H9 (cell line): Measurements from ENCODE around the gene TRAF2. TPM values are rescaled to one million over a fixed set of nuclear protein-coding genes. Genes with fewer than 3 reads are reported as not detected.

Source experiments
- DNase-seq: peaks from one replicate; pipeline ENCODE4 v3.0.0-alpha.2; 2017
- H2AFZ ChIP-seq: one replicate; pipeline ENCODE4 v1.6.1; 2013; ENCODE audit warnings: mild to moderate bottlenecking, low read length, control low read depth, moderate library complexity
- H2AK5ac ChIP-seq: 2 replicates; pipeline ENCODE4 v1.6.1; 2013; ENCODE audit warnings: low read length, control low read depth, mixed read lengths; ENCODE audit not compliant: insufficient read length
- H2BK120ac ChIP-seq: one replicate; pipeline ENCODE4 v1.6.1; 2013; ENCODE audit warnings: low read depth, mild to moderate bottlenecking, low read length, control low read depth, inconsistent platforms; ENCODE audit not compliant: poor library complexity, severe bottlenecking
- H2BK12ac ChIP-seq: 2 replicates; pipeline ENCODE4 v1.6.1; 2013; ENCODE audit warnings: low read length, control low read depth, mixed read lengths, low read depth; ENCODE audit not compliant: insufficient read length
- H2BK15ac ChIP-seq: 2 replicates; pipeline ENCODE4 v1.6.1; 2013; ENCODE audit warnings: low read depth, low read length, control low read depth
- H2BK20ac ChIP-seq: one replicate; pipeline ENCODE4 v1.6.1; 2013; ENCODE audit warnings: low read depth, mild to moderate bottlenecking, low read length, control low read depth, inconsistent platforms; ENCODE audit not compliant: poor library complexity, severe bottlenecking
- H2BK5ac ChIP-seq: 2 replicates; pipeline ENCODE4 v1.6.1; 2013; ENCODE audit warnings: low read length, control low read depth, mixed read lengths; ENCODE audit not compliant: insufficient read length
- H3K14ac ChIP-seq: 2 replicates; pipeline ENCODE4 v1.6.1; 2013; ENCODE audit warnings: low read length, control low read depth; ENCODE audit not compliant: insufficient read depth
- H3K18ac ChIP-seq: 2 replicates; pipeline ENCODE4 v1.6.1; 2013; ENCODE audit warnings: low read depth, mild to moderate bottlenecking, mixed read lengths, low read length, control low read depth; ENCODE audit not compliant: insufficient read length
- H3K23ac ChIP-seq: 2 replicates; pipeline ENCODE4 v1.6.1; 2013; ENCODE audit warnings: low read length, control low read depth, mixed read lengths, low read depth; ENCODE audit not compliant: insufficient read length
- H3K23me2 ChIP-seq: 2 replicates; pipeline ENCODE4 v1.6.1; 2013; ENCODE audit warnings: low read depth, mild to moderate bottlenecking, mixed read lengths, low read length, control low read depth; ENCODE audit not compliant: insufficient read length, poor library complexity, severe bottlenecking
- H3K27ac ChIP-seq: 2 replicates; pipeline ENCODE4 v1.5.1; 2013; ENCODE audit warnings: low read length, control low read depth, mixed read lengths, low read depth; ENCODE audit not compliant: insufficient read length
- H3K27me3 ChIP-seq: 2 replicates; pipeline ENCODE4 v1.6.1; 2013; ENCODE audit warnings: low read length, control low read depth, inconsistent platforms; ENCODE audit not compliant: insufficient read depth
- H3K4ac ChIP-seq: 2 replicates; pipeline ENCODE4 v1.6.1; 2013; ENCODE audit warnings: low read depth, mild to moderate bottlenecking, control low read depth, inconsistent platforms, low read length, moderate library complexity
- H3K4me1 ChIP-seq: 2 replicates; pipeline ENCODE4 v1.6.1; 2013; ENCODE audit warnings: low read length, control low read depth, inconsistent platforms; ENCODE audit not compliant: insufficient read depth
- H3K4me2 ChIP-seq: 2 replicates; pipeline ENCODE4 v1.6.1; 2013; ENCODE audit warnings: low read length, control low read depth, mixed read lengths; ENCODE audit not compliant: insufficient read length, insufficient read depth
- H3K56ac ChIP-seq: 2 replicates; pipeline ENCODE4 v1.6.1; 2013; ENCODE audit warnings: low read depth, mild to moderate bottlenecking, mixed read lengths, low read length, control low read depth; ENCODE audit not compliant: insufficient read length
- H3K79me1 ChIP-seq: 2 replicates; pipeline ENCODE4 v1.6.1; 2013; ENCODE audit warnings: low read depth, mild to moderate bottlenecking, moderate library complexity, low read length, control low read depth, inconsistent platforms; ENCODE audit not compliant: insufficient read depth, poor library complexity, severe bottlenecking
- H3K79me2 ChIP-seq: 2 replicates; pipeline ENCODE4 v1.6.1; 2013; ENCODE audit warnings: low read length, control low read depth, inconsistent platforms; ENCODE audit not compliant: insufficient read depth
- H3K9ac ChIP-seq: 2 replicates; pipeline ENCODE4 v1.6.1; 2013; ENCODE audit warnings: low read length, control low read depth, mixed read lengths; ENCODE audit not compliant: insufficient read length; ENCODE audit errors: extremely low read depth
- H3K9me3 ChIP-seq: one replicate; pipeline ENCODE4 v1.6.1; 2013; ENCODE audit warnings: low read depth, low read length, inconsistent platforms; ENCODE audit not compliant: control insufficient read depth
- H3T11ph ChIP-seq: one replicate; pipeline ENCODE4 v1.6.1; 2013; ENCODE audit warnings: mild to moderate bottlenecking, low read length, control low read depth, inconsistent platforms
- H4K20me1 ChIP-seq: one replicate; pipeline ENCODE4 v1.6.1; 2013; ENCODE audit not compliant: control insufficient read depth, insufficient read length, insufficient read depth
- H4K5ac ChIP-seq: 2 replicates; pipeline ENCODE4 v1.6.1; 2013; ENCODE audit warnings: low read depth, mild to moderate bottlenecking, mixed read lengths, low read length, control low read depth; ENCODE audit not compliant: insufficient read length
- H4K8ac ChIP-seq: replicated peaks from 2 replicates; pipeline ENCODE4 v1.6.1; 2013; ENCODE audit warnings: low read length, control low read depth, mixed read lengths, low read depth; ENCODE audit not compliant: insufficient read length
- H4K91ac ChIP-seq: 2 replicates; pipeline ENCODE4 v1.6.1; 2013; ENCODE audit warnings: low read depth, mild to moderate bottlenecking, moderate library complexity, mixed read lengths, low read length, control low read depth; ENCODE audit not compliant: insufficient read length
- H3K27ac Mint-ChIP-seq, 3 experiments: 2 replicates in 2 of 3; 3 replicates in 1 of 3; pipeline ENCODE4 v1.8.0; 2020 to 2021; ENCODE audit warnings: mixed read lengths in 3 of 3, mild to moderate bottlenecking in 1 of 3, moderate library complexity in 1 of 3
- H3K27me3 Mint-ChIP-seq: 2 replicates; pipeline ENCODE4 v1.8.0; 2021; ENCODE audit warnings: low read depth, mild to moderate bottlenecking, moderate library complexity, mixed read lengths
- H3K36me3 Mint-ChIP-seq, 3 experiments: 2 replicates in 2 of 3; 3 replicates in 1 of 3; pipeline ENCODE4 v1.8.0; 2020 to 2021; ENCODE audit warnings: low read depth in 3 of 3, mixed read lengths in 3 of 3; ENCODE audit not compliant: insufficient read depth in 1 of 3
- H3K4me1 Mint-ChIP-seq, 2 experiments: 2 replicates each; pipeline ENCODE4 v1.8.0; 2020; ENCODE audit warnings: mixed read lengths in 2 of 2
- H3K4me3 Mint-ChIP-seq, 2 experiments: 2 replicates in 1 of 2; 3 replicates in 1 of 2; pipeline ENCODE4 v1.8.0; 2020 to 2021; ENCODE audit warnings: mild to moderate bottlenecking in 2 of 2, mixed read lengths in 2 of 2, moderate library complexity in 1 of 2
- H3K9me3 Mint-ChIP-seq, 2 experiments: 2 replicates in 1 of 2; 3 replicates in 1 of 2; pipeline ENCODE4 v1.8.0; 2020; ENCODE audit warnings: mild to moderate bottlenecking in 2 of 2, mixed read lengths in 2 of 2, moderate library complexity in 1 of 2
- WGBS: extraction: QIAGEN DNeasy Blood & Tissue Kit; methylation state at CpG from one replicate; pipeline ENCODE4 v1.1.7; 2013; ENCODE audit warnings: missing lambda C conversion rate, low lambda C conversion rate, mixed read lengths; ENCODE audit not compliant: insufficient read length; ENCODE audit errors: extremely low coverage; 5-methylcytosine and 5-hydroxymethylcytosine counted together
- total RNA-seq: library from RNA; stranded (reverse); gene quantifications from 2 replicates; pipeline ENCODE4 v1.2.1, GENCODE V29; 2021
- TF ChIP-seq, protein P1 (sequence below): fragments of 200-600 bp; sonication (generic); conservative IDR thresholded peaks from 3 replicates; pipeline ENCODE4 v1.8.0; 2021; ENCODE audit warnings: antibody characterized with exemption, mild to moderate bottlenecking

Gene TRAF2
- total RNA-seq, 1 experiment from 2014 or later: 48.8 TPM

DNA sequence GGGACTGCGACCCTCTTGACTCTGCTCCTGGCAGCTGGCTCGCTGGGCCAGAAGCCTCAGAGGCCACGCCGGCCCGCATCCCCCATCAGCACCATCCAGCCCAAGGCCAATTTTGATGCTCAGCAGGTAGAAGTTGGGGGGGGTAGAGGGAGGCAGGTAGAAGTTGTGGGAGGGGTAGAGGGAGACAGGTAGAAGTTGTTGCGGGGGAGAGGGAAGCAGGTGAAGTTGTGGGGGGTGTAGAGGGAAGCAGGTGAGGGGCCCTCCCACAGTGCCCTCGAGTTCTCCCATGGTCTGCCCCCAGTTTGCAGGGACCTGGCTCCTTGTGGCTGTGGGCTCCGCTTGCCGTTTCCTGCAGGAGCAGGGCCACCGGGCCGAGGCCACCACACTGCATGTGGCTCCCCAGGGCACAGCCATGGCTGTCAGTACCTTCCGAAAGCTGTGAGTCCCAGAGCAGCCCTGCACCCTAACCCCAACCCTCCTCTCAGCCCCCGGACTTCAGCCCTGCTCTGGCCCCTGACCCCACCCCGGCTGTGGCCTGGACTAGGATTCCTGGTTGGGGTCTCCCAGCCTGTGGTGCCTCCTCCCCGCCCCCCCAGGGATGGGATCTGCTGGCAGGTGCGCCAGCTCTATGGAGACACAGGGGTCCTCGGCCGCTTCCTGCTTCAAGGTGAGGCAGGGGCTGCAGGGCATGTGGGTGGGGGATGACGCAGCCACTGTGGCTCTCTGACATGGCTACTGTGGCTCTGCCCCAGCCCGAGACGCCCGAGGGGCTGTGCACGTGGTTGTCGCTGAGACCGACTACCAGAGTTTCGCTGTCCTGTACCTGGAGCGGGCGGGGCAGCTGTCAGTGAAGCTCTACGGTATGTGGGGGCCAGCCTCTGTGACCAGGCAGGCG, 59.3 kb downstream of the TRAF2 start:
- H3K4ac ChIP-seq: no peak overlapping the region
- no peak overlapping the region for H4K91ac ChIP-seq
- H2BK5ac ChIP-seq: no peak overlapping the region
- H3K56ac ChIP-seq: no peak overlapping the region
- H4K20me1 ChIP-seq: no peaks in the 10 kb centered on the region
- H2BK120ac ChIP-seq: no peak overlapping the region
- no peak overlapping the region for H2AFZ ChIP-seq
- H3K79me2 ChIP-seq: no peaks in the 10 kb centered on the region
- H3K9ac ChIP-seq: no peak overlapping the region
- H3K4me1 Mint-ChIP-seq: peaks cover 10 to 18% of the 10 kb centered on the region in 2 experiments
- H3K36me3 Mint-ChIP-seq: peaks cover 2 to 23% (median 21%) of the 10 kb centered on the region in 3 experiments; a peak in 5 of 7 replicates
- no peaks in the 10 kb centered on the region for H3K79me1 ChIP-seq
- no peak overlapping the region for H2BK20ac ChIP-seq
- TF ChIP-seq, protein P1, sequence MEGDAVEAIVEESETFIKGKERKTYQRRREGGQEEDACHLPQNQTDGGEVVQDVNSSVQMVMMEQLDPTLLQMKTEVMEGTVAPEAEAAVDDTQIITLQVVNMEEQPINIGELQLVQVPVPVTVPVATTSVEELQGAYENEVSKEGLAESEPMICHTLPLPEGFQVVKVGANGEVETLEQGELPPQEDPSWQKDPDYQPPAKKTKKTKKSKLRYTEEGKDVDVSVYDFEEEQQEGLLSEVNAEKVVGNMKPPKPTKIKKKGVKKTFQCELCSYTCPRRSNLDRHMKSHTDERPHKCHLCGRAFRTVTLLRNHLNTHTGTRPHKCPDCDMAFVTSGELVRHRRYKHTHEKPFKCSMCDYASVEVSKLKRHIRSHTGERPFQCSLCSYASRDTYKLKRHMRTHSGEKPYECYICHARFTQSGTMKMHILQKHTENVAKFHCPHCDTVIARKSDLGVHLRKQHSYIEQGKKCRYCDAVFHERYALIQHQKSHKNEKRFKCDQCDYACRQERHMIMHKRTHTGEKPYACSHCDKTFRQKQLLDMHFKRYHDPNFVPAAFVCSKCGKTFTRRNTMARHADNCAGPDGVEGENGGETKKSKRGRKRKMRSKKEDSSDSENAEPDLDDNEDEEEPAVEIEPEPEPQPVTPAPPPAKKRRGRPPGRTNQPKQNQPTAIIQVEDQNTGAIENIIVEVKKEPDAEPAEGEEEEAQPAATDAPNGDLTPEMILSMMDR: no peak
- H3K4me2 ChIP-seq: no peak overlapping the region
- no peaks in the 10 kb centered on the region for H3K9me3 ChIP-seq
- H3K27ac ChIP-seq: no peak overlapping the region
- H4K5ac ChIP-seq: no peak overlapping the region
- no peak overlapping the region for H3T11ph ChIP-seq
- H3K14ac ChIP-seq: no peak overlapping the region; the same call in 1 of the 2 replicates
- no peak overlapping the region for H2BK15ac ChIP-seq
- no peak overlapping the region for H3K23ac ChIP-seq
- H3K27me3 Mint-ChIP-seq: no peaks in the 10 kb centered on the region
- H3K9me3 Mint-ChIP-seq: no peaks in the 10 kb centered on the region
- no peak overlapping the region for H2BK12ac ChIP-seq
- no peak overlapping the region for H3K27ac Mint-ChIP-seq
- peak overlapping the region in 1 of 2 experiments; percentile 43; a peak in 1 of 5 replicates for H3K4me3 Mint-ChIP-seq
- H3K27me3 ChIP-seq: no peaks in the 10 kb centered on the region
- H4K8ac ChIP-seq: no peak overlapping the region
- H3K18ac ChIP-seq: no peak overlapping the region
- DNase-seq: no peak
- no CpG with 5 or more reads among the region's 30 CpGs for WGBS
- H2AK5ac ChIP-seq: no peak overlapping the region
- H3K23me2 ChIP-seq: peaks cover 8% of the 10 kb centered on the region
- no peaks in the 10 kb centered on the region for H3K4me1 ChIP-seq
